Hindlimb muscle (tissue), 1 donor: ENCODE results near the gene MRPL2. TPM values are rescaled to one million over a fixed set of nuclear protein-coding genes. Genes with fewer than 3 reads are reported as not detected.

Source experiments
- DNase-seq: peaks from one replicate; pipeline ENCODE4 v3.0.0-alpha.2; 2013
- polyA plus RNA-seq: library from polyadenylated mRNA; unstranded; fragments of 120-200 nt; gene quantifications from one replicate; pipeline ENCODE4 v1.2.1, GENCODE V29; 2013; ENCODE audit not compliant: insufficient read length

The MRPL2 gene
- polyA plus RNA-seq: 45.6 TPM

DNA sequence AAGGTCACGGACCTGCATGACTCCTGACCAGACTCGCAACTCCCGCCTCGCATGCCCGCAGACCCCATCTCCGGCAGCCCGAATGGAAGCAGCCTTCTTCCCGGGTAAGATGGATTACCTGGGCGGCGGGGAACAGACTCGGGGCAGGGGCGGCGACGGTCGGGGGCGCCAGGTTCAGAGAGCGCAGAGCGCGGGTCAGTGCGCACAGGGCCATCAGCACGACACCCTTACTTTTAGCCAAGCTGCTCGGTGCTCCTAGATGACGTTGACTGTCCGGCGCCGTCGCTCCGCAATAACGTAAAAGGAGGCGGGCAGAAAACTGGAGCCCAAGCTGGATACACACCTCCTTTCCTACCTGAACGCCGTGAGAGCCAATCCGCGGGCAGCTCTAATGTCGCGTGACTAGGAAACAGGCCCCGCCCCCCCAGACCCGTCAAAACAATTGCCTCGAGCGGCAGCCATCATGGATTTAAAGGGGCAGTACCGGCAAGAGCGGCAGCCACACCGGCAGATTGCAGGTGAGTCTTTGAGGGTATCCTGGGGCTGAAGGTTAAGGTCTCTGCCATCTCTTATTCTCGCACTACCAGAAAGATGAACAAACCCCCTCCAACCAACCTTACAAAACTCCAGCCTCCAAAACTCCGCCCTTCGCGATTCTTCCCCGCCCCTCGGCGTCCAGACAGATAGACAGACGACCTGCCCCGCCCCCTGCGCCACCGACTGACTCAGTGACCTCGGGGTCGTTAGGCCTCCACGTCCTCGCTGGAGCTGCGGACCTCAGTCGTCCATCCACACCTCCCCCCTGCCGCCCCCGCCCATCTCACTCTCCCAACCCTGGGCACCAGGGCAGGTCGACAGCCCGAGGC is at the start of gene MRPL2, which contains the start of gene KLC4:
TSS of gene MRPL2 (minus strand) at position 267 of the 866 bp plus-strand sequence. CDS start at position 214, 53 bp downstream.
TSS of gene KLC4 (plus strand) at position 464 of the 866 bp plus-strand sequence. CDS start 1,705 bp downstream, outside the sequence.
- peak; percentile 99 for DNase-seq

DNA sequence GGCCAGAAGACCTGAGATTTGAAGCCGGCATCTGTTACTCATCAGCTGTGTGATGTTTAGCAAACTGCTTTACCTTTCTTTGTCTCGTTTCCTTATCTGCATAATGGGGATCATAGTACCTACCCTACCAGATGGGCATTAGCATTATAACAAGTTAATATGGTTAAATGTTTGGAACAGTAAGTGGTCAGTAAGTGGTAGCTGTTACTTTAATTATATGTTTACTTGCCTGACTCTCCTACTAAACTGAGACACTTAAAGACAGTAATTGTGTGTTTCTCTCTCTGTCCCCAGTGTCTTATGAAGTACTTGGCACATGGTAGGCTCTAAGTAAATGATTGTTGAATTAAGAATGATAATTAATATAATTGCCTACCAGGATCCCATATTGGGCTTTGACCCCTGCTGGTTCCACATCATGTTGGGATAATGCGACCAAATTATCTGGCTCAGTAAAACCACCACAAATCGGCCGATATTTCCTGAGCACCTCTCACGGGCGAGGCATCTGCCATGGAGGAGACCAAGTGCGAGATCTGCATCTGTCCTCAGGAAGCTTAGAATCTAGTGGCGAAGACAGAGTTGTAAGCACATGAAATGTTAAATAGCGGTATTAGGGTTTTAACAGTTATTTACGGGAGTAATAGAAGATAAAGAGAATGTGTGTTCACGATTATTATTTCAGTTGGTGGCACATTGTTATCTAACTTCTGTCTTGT is 48.3 kb upstream of the MRPL2 start:
- DNase-seq: no peak

DNA sequence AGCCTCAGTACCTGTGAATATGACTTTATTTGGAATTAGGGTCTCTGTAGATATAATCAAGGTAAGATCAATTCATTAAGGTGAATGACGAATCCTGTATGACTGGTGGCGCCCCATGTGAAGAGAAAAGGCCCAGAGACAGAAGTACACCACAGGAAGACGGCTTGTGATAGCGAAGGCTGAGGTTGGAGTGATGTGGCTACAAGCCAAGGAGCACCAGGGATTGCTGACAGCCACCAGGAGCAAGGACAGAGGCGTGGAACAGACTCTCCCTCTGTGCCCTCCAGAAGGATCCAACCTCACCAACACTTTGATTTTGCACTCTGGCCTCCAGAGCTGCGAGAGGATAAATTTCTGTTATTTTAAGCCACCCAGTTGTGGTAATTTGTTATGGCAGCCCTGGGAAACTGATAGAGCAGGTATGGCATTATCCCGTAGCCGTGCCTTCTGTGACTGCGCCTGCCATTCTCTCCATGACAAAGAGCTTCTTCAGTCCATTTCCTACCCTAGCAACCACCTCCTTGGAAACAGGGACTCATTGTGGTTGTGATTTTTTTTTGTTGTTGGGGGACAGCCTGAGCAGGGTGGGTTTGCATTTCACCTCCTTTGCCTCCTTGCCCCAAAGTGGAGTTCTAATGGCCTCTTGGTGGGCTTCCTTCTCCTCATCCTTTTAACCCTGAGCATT is 46.4 kb upstream of the MRPL2 start:
- no peak for DNase-seq

DNA sequence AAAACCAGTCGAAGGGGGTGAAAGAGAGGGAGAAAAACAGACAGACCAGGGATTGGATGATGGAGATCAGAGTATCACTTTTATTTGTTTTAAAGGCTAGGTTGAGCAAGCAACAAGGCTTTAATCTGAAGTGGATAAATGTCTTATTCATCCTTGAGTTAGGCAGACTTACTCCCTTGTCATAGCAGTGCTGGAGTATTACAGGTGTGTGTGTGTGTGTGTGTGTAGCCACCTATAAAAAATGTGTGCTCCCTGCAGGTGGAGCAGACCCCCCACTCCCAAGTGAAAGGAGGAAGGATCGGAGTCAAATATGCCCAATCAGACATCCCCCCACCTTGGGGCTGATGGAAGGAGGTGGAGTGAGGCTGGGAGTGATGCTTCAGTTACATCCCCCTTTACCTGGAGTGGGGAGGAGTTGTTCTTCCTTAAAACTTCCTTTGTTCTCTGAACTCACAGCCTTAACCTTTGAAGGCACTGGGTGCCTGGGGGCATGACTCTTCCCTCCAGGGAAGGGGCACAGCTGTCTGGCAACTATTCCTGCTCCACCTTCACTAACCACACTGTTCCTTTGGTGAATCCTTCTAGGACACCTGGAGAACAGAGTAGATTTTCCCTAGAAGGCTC is 44.1 kb upstream of the MRPL2 start:
- no peak for DNase-seq

DNA sequence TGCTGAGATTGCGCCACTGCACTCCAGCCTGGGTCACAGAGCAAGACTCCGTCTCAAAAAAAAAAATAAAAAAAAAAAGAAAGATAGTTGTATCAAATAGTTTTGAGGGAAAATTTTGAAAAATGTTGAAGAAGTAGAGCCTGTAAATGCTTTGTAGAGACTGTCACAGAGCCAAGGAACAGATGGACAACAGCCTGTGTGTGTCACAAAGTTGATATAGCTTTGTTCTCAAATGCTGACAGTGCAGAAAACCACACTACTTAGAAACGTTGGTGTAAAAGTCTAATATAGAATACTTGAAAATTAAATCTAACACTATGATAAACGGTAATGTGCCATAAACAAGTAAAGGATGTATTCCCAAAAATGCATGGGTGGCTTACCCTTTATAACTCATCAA is 42.3 kb upstream of the MRPL2 start:
- no peak for DNase-seq

DNA sequence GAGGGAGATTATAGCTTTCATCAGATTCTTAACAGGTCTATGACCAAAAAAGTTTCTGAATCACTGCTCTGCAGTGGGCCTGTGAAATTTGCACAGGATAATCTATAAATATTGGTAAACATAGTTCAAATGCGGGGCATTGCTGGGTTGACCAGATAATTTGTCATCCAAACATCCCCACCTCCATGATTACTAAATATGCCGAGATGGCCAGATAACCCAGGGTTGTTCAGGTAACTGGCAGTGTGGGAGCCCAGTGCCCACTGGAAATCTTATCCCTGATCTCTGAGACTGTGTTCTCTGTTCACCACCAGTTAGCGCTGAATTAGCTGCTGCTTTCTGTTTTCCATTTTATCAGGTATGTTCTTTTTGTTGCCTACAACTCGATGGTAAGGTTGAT is 38.3 kb upstream of the MRPL2 start:
- no peak for DNase-seq

DNA sequence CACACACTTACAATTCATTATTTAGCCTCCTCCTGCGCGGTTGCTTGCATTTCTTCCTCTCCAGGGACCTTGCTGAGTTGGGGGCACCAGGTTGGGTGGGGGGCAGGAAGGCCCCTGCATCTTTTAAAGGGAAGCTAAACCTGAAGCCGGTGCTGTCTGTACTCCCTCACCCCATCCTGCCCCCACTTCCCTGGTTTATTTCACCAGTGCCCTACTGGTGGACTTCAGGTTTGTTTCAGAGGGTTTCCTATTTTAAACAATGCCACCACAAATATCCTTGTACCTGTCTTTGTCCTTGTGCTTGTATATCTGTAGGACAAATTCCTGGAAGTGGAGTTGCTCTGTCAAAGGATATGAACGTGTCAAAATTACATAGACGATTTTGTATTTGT is 37.9 kb upstream of the MRPL2 start:
- no peak for DNase-seq

DNA sequence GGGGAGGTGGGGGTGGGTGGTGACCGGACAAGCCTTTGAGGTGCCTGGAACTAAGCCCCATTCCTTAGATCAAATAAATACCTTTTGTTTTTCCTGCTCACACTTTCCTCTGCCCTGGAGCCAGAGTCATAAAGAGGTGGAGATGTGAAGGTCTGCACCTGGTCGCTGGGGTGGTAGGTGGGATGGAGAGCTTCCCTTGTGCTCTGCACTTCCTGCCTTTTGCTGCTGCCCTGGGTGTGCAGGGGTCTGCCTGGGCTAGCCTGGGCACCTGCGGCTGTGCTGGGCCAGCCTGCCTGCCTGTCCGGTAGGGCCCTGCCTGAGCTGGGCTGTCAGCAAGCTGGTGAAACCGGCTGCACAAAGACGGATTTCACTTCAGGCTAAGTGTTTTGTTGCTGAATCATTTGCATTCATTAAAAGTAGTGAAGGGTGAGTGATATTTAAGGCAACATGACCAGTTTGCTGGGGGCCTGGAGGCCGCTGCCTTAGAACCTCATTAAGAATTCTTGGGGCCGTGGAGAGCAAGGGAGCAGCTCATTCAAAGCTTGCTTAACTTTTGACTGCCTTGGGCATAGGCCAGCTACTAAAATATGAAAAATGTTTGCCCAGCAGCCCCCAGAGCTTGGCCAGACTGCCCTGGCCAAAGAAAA is 37.3 kb upstream of the MRPL2 start:
- DNase-seq: no peak

DNA sequence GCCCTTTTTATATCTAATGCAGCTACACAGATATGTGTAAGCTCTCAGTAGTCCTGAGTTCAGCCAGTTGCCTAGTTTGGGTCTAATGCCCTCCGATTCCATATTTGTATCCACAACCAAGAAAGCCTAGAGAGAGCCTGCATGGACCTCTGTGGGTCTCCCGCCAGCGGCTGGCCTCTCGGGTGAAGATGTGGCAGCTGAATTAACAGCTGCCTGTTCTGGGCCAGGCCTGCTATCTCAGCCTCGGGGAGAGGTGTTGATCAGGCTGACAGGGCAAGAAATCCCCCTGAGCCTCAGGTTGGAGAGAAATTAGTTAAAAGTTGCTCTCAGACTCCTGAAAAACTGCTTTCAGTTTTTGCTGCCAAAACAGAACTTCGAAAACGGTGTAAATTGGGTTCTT is 36.7 kb upstream of the MRPL2 start:
- no peak for DNase-seq

DNA sequence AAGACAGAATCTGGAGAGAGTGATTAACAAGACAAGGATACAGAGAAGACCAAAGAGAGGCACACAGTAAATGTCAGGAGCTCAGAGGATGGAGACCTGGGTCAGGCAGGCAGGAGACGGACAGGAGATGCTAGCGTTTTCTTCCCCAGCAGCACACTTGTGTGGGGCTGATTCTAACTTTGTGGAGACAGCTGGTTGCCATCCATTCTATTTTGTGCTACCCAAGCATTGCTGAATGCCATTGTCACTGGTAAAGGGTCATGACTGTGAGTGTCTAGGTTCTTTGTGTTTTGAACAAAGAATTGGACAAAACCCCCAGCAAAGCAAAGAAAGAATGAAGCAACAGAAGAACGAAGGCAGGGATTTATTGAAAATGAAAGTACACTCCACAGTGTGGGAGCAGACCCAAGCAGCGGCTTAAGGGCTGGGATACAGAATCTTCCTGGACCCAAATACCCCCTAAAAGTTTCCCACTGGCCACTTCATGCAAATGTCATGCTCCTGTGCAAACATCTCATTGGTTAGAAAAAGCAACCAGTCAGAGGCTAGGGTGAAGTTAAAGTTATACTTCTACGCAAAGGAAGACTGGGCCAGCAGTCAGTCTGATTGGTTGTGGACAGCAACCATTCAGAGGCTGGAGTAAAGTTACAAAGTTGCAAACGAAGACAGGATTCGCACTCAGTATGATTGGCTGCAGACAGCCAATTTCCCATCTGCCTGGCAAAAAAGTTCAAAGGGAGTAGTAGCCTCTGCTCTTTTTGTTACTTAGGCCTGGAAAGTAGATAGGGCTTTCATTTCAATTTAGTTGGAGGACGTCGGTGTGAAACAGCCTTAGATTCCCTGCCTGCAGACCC is 34.4 kb upstream of the MRPL2 start:
- peak; percentile 74 for DNase-seq

DNA sequence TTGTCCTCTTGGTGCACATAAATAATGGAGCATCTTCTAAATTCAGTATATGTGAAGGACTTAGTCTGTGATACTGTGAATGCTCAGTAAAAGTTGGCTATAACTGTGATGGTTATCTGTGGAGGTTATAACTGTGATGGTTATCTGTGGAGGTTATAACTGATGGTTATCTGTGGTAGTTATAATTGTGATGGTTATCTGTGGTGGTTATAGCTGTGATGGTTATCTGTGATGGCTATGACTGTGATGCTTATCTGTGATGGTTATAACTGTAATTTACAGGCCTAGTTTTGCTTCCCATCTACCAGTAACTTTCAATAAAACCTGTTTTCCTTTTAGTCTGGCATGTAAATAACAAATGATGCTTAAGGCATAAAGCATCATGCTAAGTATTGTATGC is 33.4 kb upstream of the MRPL2 start:
- no peak for DNase-seq

DNA sequence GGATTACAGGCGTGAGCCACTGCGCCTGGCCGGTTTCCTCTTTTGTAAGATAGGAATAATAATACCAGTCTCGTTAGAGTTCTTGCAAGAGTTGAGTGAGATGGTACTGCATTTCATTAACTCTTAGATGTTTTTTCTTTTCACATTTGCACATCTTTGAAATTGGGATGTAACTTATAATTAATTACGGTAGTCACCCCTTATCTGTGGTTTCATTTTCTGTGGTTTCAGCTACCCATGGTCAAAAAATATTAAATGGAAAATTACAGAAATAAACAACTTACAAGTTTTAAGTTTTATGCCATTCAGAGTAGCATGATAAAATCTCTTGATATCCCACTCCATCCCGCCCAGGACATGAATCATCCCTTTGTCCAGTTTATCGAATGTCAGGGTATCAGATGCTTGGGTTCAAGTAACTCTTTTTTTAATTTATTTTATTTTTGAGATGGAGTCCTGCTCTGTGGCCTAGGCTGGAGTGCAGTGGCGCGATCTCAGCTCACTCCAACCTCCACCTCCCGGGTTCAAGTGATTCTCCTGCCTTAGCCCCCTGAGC is 32.3 kb upstream of the MRPL2 start:
- no peak for DNase-seq

DNA sequence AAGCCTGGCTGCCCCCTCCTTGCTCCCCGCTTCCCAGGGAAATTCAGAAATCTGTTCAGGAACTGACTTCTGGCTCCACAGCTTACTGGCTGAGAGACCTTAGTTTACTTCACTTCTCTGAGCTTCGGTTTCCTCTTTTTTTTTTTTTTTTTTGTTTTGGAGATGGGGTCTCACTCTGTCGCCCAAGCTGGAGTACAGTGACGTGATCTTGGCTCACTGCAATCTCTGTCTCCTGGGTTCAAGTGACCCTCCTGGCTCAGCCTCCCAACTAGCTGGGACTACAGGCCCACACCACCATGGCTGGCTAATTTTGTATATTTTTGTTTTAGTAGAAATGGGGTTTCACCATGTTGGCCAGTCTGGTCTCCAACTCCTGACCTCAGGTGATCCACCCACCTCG is 31.8 kb upstream of the MRPL2 start:
- DNase-seq: no peak

DNA sequence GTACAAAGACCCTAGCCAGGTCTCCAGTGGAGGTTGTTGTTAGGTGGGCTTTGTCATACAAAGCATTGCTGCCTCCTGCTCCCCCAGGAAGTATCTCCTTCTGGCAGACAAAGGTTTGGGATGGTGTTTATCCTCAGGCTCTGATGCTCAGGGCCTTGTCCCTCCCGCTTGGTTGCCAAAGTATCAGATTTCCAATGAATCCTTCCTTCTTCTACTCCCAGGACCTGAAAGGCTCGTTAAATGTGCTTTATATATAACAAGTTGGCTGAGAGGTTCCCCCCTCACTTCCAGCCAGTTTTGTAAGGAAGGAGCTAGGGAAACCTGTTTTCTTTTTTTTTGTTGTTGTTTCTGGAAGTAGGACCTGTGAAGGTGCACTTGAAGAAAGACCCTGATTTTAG is 31.3 kb upstream of the MRPL2 start:
- no peak for DNase-seq

DNA sequence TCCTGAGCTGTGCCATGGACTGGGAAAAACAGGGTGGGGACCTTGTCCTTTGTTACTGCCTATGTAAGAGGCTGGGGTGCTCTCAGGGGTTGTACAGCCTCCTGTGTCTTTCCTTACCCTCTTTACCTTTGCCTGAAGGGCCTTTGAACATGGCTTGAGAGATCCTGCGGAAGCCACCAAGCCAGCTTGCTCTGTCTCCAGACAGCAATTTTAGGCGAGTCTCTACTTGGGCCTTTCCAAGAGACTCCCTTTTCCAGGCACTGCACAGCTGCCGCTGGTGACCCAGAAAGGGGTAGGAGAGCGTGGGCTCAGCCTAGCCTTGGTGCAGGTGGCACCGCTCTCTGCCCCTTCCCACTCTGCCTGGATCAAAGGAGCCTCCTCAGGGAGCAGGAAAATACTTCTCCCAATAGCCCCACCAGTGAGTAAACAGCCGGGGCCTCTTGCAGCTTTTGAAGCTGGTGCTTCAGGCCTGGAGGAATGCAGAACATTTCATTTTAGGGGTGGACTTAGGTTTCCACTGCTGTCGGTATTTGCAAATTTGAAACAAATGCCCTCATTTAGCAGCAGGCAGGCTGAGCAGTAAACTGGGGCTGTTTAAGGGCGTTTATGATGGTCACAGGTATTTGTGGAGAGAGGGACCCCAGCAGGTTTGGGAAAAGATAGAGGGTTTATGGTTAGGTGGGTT is 30.8 kb upstream of the MRPL2 start:
- no peak for DNase-seq

DNA sequence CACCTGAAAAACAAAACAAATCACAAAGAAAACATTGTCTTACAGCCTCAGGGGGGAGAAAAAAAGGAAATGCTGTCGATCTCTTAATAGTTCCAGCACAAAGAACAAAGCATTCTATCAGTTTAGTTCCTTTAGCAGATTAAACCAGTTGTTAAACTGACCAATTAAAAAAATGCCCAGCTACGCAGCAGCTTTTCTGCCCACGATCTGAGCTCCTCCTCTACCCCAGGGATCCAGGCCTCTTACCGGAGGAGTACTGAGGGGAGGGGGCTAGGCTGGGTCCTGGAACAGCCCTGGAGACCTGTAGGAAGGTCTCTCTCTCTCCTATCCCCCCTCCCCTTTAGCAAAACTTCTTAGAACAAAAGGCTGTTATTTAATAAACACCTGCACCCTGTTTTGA is 30.2 kb upstream of the MRPL2 start:
- DNase-seq: no peak

DNA sequence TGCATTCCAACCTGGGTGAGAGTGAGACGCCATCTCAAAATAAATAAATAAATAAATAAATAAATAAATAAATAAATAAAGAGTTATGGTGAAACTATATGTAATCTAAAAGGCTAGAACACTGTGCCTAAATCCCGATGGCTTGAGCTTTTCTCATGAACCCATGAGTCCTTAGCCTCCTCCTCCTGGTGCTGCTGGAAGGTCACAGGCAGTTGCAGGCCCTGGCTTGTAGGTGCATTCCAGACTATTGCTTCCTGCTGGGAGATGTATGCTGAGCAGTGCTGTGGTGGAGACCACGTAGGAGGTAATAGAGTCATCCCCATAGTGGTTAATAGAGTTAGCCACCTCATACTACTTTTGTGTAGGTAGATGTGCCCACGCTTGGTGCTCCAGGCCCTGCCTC is 29.4 kb upstream of the MRPL2 start:
- no peak for DNase-seq

DNA sequence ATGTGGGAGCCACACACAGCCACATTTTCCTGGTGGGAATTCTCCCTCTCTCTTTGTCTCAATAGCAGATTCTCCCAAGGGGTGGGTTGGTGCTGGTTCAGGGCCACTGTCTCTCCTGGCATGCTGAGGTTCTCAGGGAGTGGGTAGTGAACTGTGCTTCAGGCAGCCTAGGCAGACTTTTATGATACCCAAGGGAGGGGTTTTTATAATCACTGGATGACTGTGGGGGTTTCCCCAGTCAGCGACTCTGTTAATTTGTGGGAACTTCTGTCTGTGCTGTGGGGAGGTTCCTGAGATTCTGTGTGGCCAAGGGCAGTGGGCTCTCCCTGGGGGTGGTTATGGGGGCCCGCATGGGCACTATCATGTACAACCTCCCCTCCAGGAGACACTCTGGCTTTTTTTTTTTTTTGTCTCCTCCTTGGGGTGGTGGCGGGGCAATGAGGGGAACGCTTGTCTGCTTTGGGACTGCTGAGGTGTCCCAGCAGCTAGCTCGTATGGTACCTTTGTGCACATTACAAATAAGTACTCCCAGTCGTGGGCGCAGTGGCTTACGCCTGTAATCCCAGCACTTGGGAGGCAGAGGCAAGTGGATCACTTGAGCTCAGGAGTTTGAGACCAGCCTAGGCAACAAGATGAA is 26.9 kb upstream of the MRPL2 start:
- DNase-seq: no peak

DNA sequence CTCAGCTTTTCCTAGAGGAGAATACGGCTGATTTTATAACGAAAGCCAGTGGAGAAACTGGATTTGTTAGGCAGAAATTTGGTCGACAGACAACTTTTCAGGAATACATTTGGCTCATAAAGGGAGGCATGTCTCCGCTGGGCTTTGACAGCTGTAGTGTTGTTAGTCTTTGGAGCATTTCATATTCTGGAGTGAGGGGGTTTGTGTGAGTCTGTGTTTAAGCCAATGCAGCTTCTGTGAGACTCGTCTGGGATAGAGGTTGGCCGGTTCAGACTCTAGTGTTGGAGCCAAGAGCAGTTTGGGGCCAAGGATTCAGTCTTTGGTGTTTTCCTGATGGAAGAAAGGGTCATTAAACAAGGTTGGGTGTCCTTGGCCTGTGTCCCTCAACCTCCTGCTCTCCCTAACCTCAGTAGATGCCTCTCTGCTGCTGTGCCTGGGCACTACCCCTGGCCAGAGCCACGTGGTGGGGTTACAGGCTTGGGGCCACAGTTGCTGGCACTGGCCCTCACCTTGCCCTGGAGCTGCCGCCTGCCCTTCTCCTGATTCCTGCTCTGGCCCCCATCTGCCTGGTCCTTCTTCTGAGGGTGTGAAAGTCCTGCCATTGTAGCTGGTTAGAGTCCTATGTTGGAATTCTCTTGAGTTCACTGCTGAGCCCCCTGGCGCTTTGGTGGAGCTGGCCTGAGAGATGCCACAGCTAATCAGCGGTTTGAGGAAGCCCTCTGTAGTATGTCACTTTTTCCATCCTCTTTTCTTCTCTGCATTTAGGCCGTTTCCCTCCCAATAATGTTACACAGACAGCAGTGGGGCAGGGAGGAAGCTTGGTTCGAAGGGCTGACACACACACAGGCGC is 23.8 kb upstream of the MRPL2 start:
- DNase-seq: peak; percentile 78
